Ovary (tissue), 3 donors: ENCODE data around the gene SEMA3E.

ENCODE experiments used
- CTCF ChIP-seq, 3 donors: fragments of 450-650 bp in 2 of 3; fragments of 200-600 bp in 1 of 3; IDR thresholded peaks; one replicate each; pipeline versions ENCODE4 v1.5.1 to v1.8.0; 2016 to 2022; ENCODE audit warnings: antibody characterized with exemption in 3 of 3, mild to moderate bottlenecking in 1 of 3
- EP300 ChIP-seq: sonication (generic); formaldehyde crosslinking; IDR thresholded peaks from one replicate; pipeline ENCODE4 v1.6.1; 2017; ENCODE audit warnings: antibody characterized with exemption
- POLR2A ChIP-seq: fragments of 450-650 bp; IDR thresholded peaks from one replicate; pipeline ENCODE4 v1.6.1; 2017; ENCODE audit warnings: antibody characterized with exemption, mild to moderate bottlenecking, moderate library complexity
- donor health status: DM: no; HTN: no; CAD: no.

- TF ChIP-seq EP300 (no peak), POLR2A (no peak), CTCF (IDR thresholded peaks at IDR 0.05) (no peak)
Observed at GRCh38 chr7:83366629-83367028, 282.3 kb downstream of the SEMA3E start.
